ENCODE results near the gene CRYBA4.

The CRYBA4 gene

GRCh38 chr22:26636296-26636695 is 14.5 kb downstream of the CRYBA4 start:
- Histone ChIP-seq H3K9ac (no peak overlapping the region), H3K4me1 (ENCODE audit: low read depth, poor library complexity, severe bottlenecking) (peaks cover 16% of the 10 kb centered on the region), H2AFZ (ENCODE audit: low read depth) (no peak overlapping the region), H3K4me2 (no peak overlapping the region), H3K79me2 (ENCODE audit: insufficient read depth, low read depth) (no peaks in the 10 kb centered on the region), H4K20me1 (ENCODE audit: insufficient read depth) (no peaks in the 10 kb centered on the region), H3K27me3 (ENCODE audit: insufficient read depth, low read depth) (no peaks in the 10 kb centered on the region), H3K27ac (no peak overlapping the region; the same call in 1 of the 2 replicates), H3K4me3 (IDR thresholded peaks at IDR 0.05; ENCODE audit: insufficient read depth, low read depth, low read length) (no peak overlapping the region), H3K36me3 (ENCODE audit: insufficient read depth) (no peaks in the 10 kb centered on the region)
- no peak for TF ChIP-seq CTCF (conservative IDR thresholded peaks at IDR 0.05; ENCODE audit: low read depth, low read length)

GRCh38 chr22:26642465-26643417 is 21.0 kb downstream of the CRYBA4 start:
- 0 out of 2 replicates have a peak, but pooled peaks have one; percentile 27 for TF ChIP-seq CTCF (conservative IDR thresholded peaks at IDR 0.05; ENCODE audit: low read depth, low read length)
- Histone ChIP-seq H3K27ac (peak overlapping the region; percentile 92), H2AFZ (ENCODE audit: low read depth) (peak overlapping the region; percentile 46; the same call in 1 of the 2 replicates), H3K4me2 (peak overlapping the region; percentile 69), H3K9ac (peak overlapping the region; percentile 54; the same call in 1 of the 2 replicates), H3K36me3 (ENCODE audit: insufficient read depth) (no peaks in the 10 kb centered on the region), H3K4me3 (IDR thresholded peaks at IDR 0.05; ENCODE audit: insufficient read depth, low read depth, low read length) (no peak overlapping the region), H3K27me3 (ENCODE audit: insufficient read depth, low read depth) (no peaks in the 10 kb centered on the region), H4K20me1 (ENCODE audit: insufficient read depth) (no peaks in the 10 kb centered on the region), H3K4me1 (ENCODE audit: low read depth, poor library complexity, severe bottlenecking) (peaks cover 79% of the 10 kb centered on the region), H3K79me2 (ENCODE audit: insufficient read depth, low read depth) (no peaks in the 10 kb centered on the region)

- Histone ChIP-seq H2AFZ (ENCODE audit: low read depth) (peak overlapping the region; percentile 46; the same call in 1 of the 2 replicates), H3K27ac (peak overlapping the region; percentile 92), H3K4me3 (IDR thresholded peaks at IDR 0.05; ENCODE audit: insufficient read depth, low read depth, low read length) (no peak overlapping the region), H4K20me1 (ENCODE audit: insufficient read depth) (no peaks in the 10 kb centered on the region), H3K27me3 (ENCODE audit: insufficient read depth, low read depth) (no peaks in the 10 kb centered on the region), H3K9ac (peak overlapping the region; percentile 54; the same call in 1 of the 2 replicates), H3K4me1 (ENCODE audit: low read depth, poor library complexity, severe bottlenecking) (peaks cover 87% of the 10 kb centered on the region), H3K36me3 (ENCODE audit: insufficient read depth) (no peaks in the 10 kb centered on the region), H3K79me2 (ENCODE audit: insufficient read depth, low read depth) (no peaks in the 10 kb centered on the region), H3K4me2 (peak overlapping the region; percentile 69)
- TF ChIP-seq CTCF (conservative IDR thresholded peaks at IDR 0.05; ENCODE audit: low read depth, low read length) = no peak
These were observed 21.8 kb downstream of the CRYBA4 start for GRCh38 chr22:26643418-26644100.

- H3K4me2 ChIP-seq = peak overlapping the region; percentile 69
These were observed 24.4 kb downstream of the CRYBA4 start for GRCh38 chr22:26646158-26646557.

More at GRCh38 chr22:26646158-26646557, 24.4 kb downstream of the CRYBA4 start:
- Histone ChIP-seq H3K27me3 (ENCODE audit: insufficient read depth, low read depth) (no peaks in the 10 kb centered on the region), H3K36me3 (ENCODE audit: insufficient read depth) (no peaks in the 10 kb centered on the region), H3K9ac (no peak overlapping the region), H3K79me2 (ENCODE audit: insufficient read depth, low read depth) (no peaks in the 10 kb centered on the region), H3K4me1 (ENCODE audit: low read depth, poor library complexity, severe bottlenecking) (peaks cover 99% of the 10 kb centered on the region), H2AFZ (ENCODE audit: low read depth) (peak overlapping the region; percentile 31; the same call in 1 of the 2 replicates), H3K27ac (peak overlapping the region; percentile 32; the same call in 1 of the 2 replicates), H3K4me3 (IDR thresholded peaks at IDR 0.05; ENCODE audit: insufficient read depth, low read depth, low read length) (no peak overlapping the region), H4K20me1 (ENCODE audit: insufficient read depth) (no peaks in the 10 kb centered on the region)
- TF ChIP-seq CTCF (conservative IDR thresholded peaks at IDR 0.05; ENCODE audit: low read depth, low read length) = no peak
